Activated CD4-positive, alpha-beta memory T cell treated with anti-CD3 and anti-CD28 coated beads, Interleukin-2, amount 10 ng/mL, durations not matched to agents 7 days and 5 days (primary cell): ENCODE results near the gene TFB2M. TPM values are rescaled to one million over a fixed set of nuclear protein-coding genes. Genes with fewer than 3 reads are reported as not detected.

ENCODE experiments used
- CTCF ChIA-PET: fragments of 350-600 bp; sonication (Branson Sonifier 250); formaldehyde crosslinking; loops from one replicate; lab custom pipeline; 2021; ENCODE audit warnings: antibody characterized with exemption, inconsistent platforms; lab: Charles Lee
- POLR2A ChIA-PET: fragments of 350-600 bp; sonication (Branson Sonifier 250); formaldehyde crosslinking; loops from one replicate; lab custom pipeline; 2021; ENCODE audit warnings: antibody characterized with exemption; lab: Charles Lee
- DNase-seq: peaks from one replicate; pipeline ENCODE4 v3.0.0-alpha.2; 2020
- H3K27ac Mint-ChIP-seq: one replicate; pipeline ENCODE4 v1.8.0; 2021; ENCODE audit warnings: mild to moderate bottlenecking, mixed read lengths
- H3K27me3 Mint-ChIP-seq: one replicate; pipeline ENCODE4 v1.8.0; 2021; ENCODE audit warnings: mixed read lengths
- H3K36me3 Mint-ChIP-seq: one replicate; pipeline ENCODE4 v1.8.0; 2021; ENCODE audit warnings: low read depth, mixed read lengths
- H3K4me1 Mint-ChIP-seq: one replicate; pipeline ENCODE4 v1.8.0; 2021; ENCODE audit warnings: mixed read lengths
- H3K4me3 Mint-ChIP-seq: one replicate; pipeline ENCODE4 v1.8.0; 2021; ENCODE audit warnings: mild to moderate bottlenecking, mixed read lengths
- H3K9me3 Mint-ChIP-seq: one replicate; pipeline ENCODE4 v1.8.0; 2021; ENCODE audit warnings: mixed read lengths
- total RNA-seq, 2 experiments: library from RNA; stranded (reverse); gene quantifications; one replicate each; pipeline ENCODE4 v1.2.3, GENCODE V29; 2021

Gene TFB2M
- total RNA-seq, 2 experiments from 2014 or later: 7.4 to 9.0 TPM

DNA sequence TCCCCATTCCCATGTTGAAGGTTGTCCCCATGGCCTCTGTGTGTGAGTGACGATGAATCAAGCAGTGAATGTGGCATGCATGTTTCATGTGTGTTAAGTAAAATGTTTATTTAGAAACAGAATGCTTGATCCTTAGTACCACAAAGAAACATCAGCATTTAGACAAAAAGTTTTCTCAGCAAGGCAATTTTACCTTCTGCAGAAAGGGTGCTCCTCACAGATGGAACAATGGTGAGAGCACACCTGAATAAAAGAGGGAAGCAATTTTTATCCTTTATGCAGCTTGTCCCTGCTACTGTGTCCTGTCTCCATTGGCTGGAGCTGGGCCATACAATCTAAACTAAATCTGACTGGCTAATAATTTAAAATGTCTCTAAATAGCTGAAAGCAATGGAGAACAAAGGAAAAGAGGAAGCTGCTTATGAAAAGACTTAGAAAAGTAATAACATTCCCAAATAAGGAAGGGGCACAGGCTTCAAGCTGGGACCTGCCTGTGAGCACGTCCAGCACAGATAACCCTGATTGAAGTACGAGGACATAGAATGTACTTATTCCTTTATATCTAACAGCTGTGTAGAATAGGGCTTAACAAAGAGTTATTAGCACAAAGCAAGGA, 50.6 kb downstream of the TFB2M start:
- Mint-ChIP-seq H3K27me3 (no peaks in the 10 kb centered on the region), H3K27ac (no peak overlapping the region), H3K36me3 (peaks cover 13% of the 10 kb centered on the region), H3K4me1 (peaks cover 7% of the 10 kb centered on the region), H3K9me3 (peaks cover 35% of the 10 kb centered on the region), H3K4me3 (no peak overlapping the region)
- DNase-seq: no peak
- POLR2A ChIA-PET: no interaction called here
- CTCF ChIA-PET: interaction anchor here (0.9 kb wide), 1 partner anchor 8 kb away, joined by 3 read pairs; the partner anchor contains the start of gene SMYD3

DNA sequence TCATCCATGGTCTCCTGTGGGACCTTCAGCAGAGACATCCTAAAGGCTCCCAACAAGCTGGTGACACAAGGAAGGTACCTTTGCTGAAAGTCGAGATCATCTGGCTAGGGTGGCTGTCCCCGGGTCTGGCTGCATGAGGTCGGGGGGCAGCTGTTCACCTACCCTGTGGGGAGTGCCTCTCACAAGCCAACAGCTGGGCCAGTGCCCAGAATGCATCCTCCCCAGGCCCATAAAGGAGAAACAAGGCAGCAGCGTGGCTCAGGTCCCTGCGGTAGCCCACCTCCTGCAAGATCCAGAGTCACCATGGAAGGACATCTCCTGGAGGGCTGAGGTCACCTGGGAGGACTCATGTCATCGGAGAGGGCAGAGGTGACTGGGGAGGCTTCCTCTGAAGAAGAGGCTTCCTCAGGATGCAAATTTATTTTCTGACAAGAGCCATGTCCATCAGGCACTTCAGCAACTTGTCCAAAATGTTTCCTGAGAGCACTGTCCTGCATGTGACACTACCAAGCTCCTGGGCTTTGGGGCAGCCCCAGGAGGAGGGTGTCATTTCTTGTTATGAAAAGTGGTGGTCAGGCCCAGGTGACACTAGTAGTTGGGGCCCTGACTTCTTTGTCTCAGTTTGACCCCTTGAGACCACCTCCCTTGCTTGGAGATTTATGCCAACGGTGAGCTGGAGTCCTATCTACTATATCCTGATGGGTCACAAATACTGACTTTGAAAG, 52.3 kb downstream of the TFB2M start:
- peak overlapping the region; percentile 11 for H3K27ac Mint-ChIP-seq
- DNase-seq: no peak
- peak overlapping the region; percentile 21 for H3K4me3 Mint-ChIP-seq
- no peaks in the 10 kb centered on the region for H3K27me3 Mint-ChIP-seq
- H3K9me3 Mint-ChIP-seq: peaks cover 27% of the 10 kb centered on the region
- CTCF ChIA-PET: no interaction called here
- peaks cover 13% of the 10 kb centered on the region for H3K36me3 Mint-ChIP-seq
- peaks cover 7% of the 10 kb centered on the region for H3K4me1 Mint-ChIP-seq
- POLR2A ChIA-PET: no interaction called here

DNA sequence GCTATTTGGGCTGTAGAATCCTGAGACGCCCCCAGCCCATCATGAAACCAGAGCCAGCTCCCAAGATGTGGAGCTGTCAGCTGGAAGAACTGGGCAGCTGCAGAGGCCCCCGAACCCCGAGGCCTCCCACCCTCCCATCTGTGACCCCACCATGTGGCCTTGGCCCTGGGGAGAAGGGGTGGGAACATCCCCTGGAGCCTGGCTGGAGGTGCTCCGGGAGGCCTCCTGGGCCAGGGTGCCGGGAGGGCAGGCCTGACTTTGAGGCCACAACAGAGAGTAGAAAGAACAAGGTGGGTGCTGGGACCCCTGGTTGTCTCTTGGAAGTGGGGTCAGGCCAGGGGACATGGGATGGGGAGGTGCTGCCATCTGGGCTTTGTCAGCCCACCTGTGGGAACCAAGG, 53.0 kb downstream of the TFB2M start:
- Mint-ChIP-seq H3K27ac (no peak overlapping the region), H3K27me3 (no peaks in the 10 kb centered on the region)
- CTCF ChIA-PET: no interaction called here

DNA sequence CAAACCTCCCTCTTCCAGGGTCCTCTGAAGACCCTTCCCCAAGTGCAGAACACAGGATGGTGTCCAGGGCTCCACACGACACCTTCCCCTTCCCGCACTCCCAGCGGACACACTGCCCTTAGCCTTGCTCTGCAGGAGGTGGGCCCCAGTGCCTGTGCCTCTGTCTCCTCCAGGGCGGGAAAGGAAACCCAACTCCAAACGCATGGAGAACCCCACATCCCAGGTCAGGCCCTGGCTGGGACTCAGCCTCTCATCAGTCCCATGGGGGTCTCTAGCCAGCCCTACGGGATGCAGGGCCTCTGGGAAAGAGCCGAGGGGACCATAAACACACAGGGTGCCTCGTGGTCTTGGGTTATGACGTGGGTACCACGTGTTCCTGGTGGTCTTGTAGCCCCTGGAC, 53.4 kb downstream of the TFB2M start:
- CTCF ChIA-PET: no interaction called here
- no peak overlapping the region for H3K4me3 Mint-ChIP-seq

More for the DNA sequence above, 53.0 kb downstream of the TFB2M start:
- H3K9me3 Mint-ChIP-seq: peaks cover 24% of the 10 kb centered on the region
- H3K4me1 Mint-ChIP-seq: peaks cover 8% of the 10 kb centered on the region
- DNase-seq: no peak
- POLR2A ChIA-PET: no interaction called here
- peaks cover 13% of the 10 kb centered on the region for H3K36me3 Mint-ChIP-seq
- H3K4me3 Mint-ChIP-seq: no peak overlapping the region

DNA sequence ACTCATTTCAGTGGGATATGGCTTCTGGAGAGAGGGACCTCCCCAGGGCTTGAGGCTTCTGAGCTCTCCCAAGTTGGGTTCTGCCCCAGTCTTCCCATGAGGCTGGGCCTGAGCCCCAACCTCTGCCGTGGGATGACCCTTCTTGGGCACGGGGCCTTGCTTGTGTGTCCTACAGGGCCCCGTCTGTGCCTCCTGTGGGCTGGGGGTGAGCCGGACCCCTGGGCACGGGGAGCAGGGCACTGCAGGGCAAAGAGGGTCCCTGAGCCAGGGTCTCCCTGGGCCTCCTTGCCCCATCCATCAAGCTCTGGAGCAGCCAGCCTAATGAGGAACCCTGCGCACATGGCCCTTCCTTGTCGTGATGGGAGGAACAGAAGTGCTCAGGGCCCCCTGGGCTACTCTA, 53.8 kb downstream of the TFB2M start:
- CTCF ChIA-PET: no interaction called here
- Mint-ChIP-seq H3K4me3 (no peak overlapping the region), H3K4me1 (peaks cover 15% of the 10 kb centered on the region), H3K36me3 (peaks cover 13% of the 10 kb centered on the region), H3K27me3 (no peaks in the 10 kb centered on the region), H3K9me3 (peaks cover 24% of the 10 kb centered on the region), H3K27ac (no peak overlapping the region)
- DNase-seq: no peak
- POLR2A ChIA-PET: no interaction called here

More for the DNA sequence above, 53.4 kb downstream of the TFB2M start:
- Mint-ChIP-seq H3K4me1 (peaks cover 11% of the 10 kb centered on the region), H3K9me3 (peaks cover 24% of the 10 kb centered on the region), H3K27ac (no peak overlapping the region), H3K36me3 (peaks cover 13% of the 10 kb centered on the region), H3K27me3 (no peaks in the 10 kb centered on the region)
- POLR2A ChIA-PET: no interaction called here
- DNase-seq: no peak

DNA sequence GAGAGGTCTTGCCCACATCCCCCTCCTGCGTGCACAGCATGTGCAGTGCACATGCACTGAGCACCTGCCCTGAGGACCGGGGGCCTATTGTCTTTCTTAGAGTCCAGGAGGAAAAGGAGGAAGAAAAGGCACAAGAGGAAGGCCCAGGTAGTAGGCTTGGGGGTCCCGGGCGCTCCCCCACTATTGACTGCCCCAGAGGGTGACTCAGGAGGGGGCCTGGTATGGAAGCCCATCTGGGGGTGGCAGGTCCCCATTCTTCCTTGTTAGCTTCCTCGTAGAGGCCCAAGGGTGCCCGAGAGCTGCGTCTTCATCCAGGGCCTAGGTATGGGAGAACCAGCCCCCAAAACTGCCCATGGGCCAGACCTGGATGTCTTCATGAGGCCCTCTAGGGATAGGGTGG, 54.9 kb downstream of the TFB2M start:
- peaks cover 20% of the 10 kb centered on the region for H3K9me3 Mint-ChIP-seq
- peaks cover 20% of the 10 kb centered on the region for H3K4me1 Mint-ChIP-seq
- H3K36me3 Mint-ChIP-seq: peaks cover 15% of the 10 kb centered on the region
- POLR2A ChIA-PET: no interaction called here
- H3K4me3 Mint-ChIP-seq: no peak overlapping the region
- no peak overlapping the region for H3K27ac Mint-ChIP-seq
- no peaks in the 10 kb centered on the region for H3K27me3 Mint-ChIP-seq
- no peak for DNase-seq
- CTCF ChIA-PET: no interaction called here

DNA sequence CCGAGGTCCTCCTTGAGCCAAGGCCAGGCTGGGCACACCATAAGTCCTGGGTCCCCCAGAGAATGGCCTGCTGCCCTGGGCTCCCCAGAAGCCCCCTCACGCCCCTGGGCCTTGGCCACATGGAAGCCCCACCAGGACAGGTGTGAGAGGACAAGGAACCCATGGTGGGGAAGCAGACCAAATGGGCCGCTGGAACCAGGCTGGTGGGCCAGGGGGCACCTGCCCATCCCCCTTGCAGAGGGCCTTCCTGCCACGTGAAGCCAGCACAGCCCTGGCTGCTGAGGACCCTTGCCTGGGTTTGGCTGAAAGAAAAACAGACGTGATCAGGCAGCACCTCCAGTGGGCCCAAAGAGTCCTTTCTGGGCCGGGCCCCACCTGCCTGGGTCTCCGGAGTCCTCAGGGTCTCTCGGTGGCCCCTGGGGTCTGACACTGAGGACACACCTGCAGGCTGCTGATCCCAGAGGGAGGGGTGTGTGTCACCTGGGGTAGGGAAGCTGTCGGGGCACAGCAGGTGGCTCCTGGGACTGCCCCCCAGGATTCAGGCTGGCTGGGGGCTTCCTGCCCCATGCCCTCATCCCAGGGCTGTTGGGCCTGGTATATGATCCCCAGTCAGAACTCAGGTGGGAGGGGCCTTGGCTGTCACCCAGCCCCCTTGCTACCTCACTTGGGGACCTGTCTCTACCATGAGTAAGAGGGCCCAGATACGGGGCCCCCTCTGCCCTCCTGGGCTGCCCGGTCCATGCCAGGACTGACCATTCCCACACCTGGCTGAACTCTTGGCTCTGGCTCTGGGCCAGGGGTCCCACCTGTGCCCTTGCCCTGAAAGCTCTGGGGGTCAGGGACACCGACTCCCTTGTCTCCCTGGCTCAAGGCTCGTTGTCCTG, 55.7 kb downstream of the TFB2M start:
- CTCF ChIA-PET: no interaction called here
- no peak for DNase-seq
- Mint-ChIP-seq H3K9me3 (peaks cover 13% of the 10 kb centered on the region), H3K36me3 (peaks cover 19% of the 10 kb centered on the region), H3K27me3 (no peaks in the 10 kb centered on the region), H3K4me1 (peaks cover 28% of the 10 kb centered on the region), H3K27ac (no peak overlapping the region), H3K4me3 (no peak overlapping the region)
- POLR2A ChIA-PET: no interaction called here

DNA sequence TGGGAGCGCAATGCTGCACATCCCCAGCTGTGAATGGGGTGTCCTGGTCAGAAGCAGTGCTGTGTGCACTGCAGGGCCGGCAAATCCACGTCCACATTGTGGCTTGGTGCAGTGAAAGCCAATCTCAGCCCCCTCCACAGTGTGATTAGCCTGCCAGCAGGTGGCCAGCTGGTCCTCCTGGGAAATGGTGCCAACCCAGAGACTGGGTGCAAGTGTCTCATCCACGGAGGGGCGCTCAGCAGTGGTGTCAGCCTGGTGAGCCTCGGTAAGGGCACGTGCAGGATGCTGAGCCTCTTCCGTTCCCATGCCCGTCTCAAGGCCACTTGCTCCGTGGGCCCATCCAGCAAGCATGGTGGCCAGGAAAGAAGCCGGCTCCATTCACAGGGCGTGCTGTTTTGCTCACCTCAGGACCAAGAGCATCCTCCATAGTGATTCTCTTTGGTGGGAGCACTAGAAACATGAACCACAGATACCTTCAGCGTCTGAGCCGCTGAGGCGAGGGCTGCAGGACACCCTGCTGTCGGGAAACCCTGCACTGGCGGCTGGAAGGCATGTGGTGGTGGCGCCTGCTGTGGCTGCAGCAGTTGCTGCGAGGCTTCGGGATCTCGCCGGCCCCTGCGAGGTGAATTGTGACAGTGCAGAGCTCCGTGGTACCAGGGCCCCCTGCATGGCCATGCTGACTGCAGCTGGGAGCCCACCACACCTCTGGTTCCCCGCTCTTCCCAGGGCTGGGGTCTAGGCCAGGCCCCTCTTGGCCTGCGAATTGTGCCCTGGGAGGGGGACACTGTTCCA, 57.0 kb downstream of the TFB2M start:
- CTCF ChIA-PET: interaction anchor here (1.0 kb wide), 1 partner anchor 75 kb away, joined by 3 read pairs; no protein-coding TSS in a partner anchor
- no peak overlapping the region for H3K27ac Mint-ChIP-seq
- H3K36me3 Mint-ChIP-seq: peaks cover 8% of the 10 kb centered on the region
- POLR2A ChIA-PET: no interaction called here
- H3K27me3 Mint-ChIP-seq: no peaks in the 10 kb centered on the region
- DNase-seq: no peak
- no peak overlapping the region for H3K4me3 Mint-ChIP-seq
- H3K4me1 Mint-ChIP-seq: peaks cover 29% of the 10 kb centered on the region
- peaks cover 2% of the 10 kb centered on the region for H3K9me3 Mint-ChIP-seq

DNA sequence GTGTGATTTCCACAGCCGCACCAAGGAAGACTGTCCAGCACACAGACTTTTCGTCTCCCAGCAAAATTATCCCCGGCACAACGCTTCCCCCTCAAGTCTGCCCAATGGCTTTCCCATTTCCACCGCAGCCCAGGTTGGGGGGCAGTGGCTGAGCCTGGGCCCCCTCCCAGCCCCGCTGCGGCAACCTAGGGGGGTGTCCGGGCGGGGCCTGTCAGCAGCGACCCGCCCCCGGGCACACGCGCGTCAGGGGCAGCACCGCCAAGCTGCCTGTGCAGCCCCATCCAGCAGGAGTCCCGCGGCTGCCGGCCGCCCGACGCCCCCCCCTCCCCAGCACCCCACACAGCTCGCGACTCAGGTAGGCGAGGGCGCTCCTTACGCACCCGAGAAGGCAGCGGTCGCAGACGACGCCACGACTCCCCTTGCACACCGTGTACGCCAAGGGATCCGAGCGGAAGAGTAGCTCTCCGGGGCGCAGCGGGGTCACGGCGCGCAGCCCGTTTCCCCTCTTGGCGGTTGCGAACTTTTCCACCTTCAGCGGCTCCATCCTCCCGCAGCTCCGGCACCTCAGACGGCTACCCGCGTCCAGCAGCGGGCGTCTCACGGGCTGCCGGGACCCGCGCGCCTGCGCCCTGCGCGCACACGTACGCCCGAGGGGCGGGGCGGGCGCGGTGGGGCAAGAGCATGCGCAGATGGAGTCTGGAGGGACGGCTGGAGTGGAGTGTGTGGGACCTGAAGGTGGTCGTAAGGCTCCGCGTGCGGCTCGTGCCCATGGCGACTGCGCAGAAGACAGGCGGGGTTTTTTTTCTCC, 59.2 kb downstream of the TFB2M start, which contains the start of gene SMYD3:
TSS of gene SMYD3 (minus strand) at position 606 of the 808 bp plus-strand sequence.
- Mint-ChIP-seq H3K4me3 (peak within 1 kb of the TSS; percentile 93), H3K36me3 (peaks cover 8% of the 10 kb centered on the region), H3K27me3 (no peaks in the 10 kb centered on the region), H3K4me1 (peaks cover 27% of the 10 kb centered on the region), H3K9me3 (no peaks in the 10 kb centered on the region), H3K27ac (peak within 1 kb of the TSS; percentile 77)
- ChIA-PET CTCF (interaction anchor here (0.8 to 3.0 kb wide), 7 partner anchors 9 to 189 kb away, joined by 3 to 21 read pairs (median 3); no protein-coding TSS in a partner anchor), POLR2A (interaction anchor here (1.0 kb wide), 2 partner anchors 59 to 60 kb away, joined by 3 read pairs; partner anchors contain the start of gene CNST)
- peak; percentile 76 for DNase-seq

DNA sequence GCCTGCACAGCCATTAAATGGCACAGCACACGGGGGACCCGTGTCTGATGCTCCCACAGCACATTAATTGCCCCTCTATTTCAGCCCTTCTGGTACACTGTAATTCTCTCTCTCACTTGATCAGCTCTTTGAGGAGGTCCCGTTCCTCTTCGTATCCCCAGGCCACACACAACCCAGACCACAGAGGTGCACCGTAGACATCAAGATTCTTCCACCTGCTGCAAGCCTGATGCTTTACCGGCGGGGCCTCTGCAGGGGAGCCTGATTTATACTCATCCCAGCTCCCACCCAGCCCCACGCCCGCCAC, 59.7 kb downstream of the TFB2M start:
- H3K9me3 Mint-ChIP-seq: no peaks in the 10 kb centered on the region
- peak overlapping the region; percentile 93 for H3K4me3 Mint-ChIP-seq
- H3K27ac Mint-ChIP-seq: no peak overlapping the region
- ChIA-PET POLR2A (interaction anchor here (1.0 kb wide), 1 partner anchor 60 kb away, joined by 3 read pairs; the partner anchor contains the start of gene CNST), CTCF (interaction anchor here (0.9 to 3.0 kb wide), 5 partner anchors 8 to 73 kb away, joined by 3 to 21 read pairs (median 3); no protein-coding TSS in a partner anchor)
- H3K27me3 Mint-ChIP-seq: no peaks in the 10 kb centered on the region
- H3K4me1 Mint-ChIP-seq: peaks cover 27% of the 10 kb centered on the region
- DNase-seq: no peak
- peaks cover 8% of the 10 kb centered on the region for H3K36me3 Mint-ChIP-seq

DNA sequence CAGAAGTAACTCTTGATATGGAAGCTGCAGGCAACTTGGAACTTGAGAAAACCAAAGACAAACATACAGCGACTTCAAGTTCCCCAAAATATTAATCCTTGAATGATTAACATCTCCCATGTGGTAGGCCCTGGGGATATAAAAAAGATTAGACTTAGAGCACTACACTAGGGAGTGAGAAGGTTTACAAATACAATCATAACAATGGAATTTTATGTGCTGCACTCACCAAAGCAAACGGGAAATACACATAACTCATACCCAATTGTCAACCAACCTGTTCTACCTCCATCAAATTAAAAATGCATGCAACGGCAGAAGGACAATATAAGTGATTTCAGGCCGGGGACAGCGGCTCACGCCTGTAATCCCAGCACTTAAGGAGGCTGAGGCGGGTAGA, 62.7 kb downstream of the TFB2M start:
- CTCF ChIA-PET: interaction anchor here (0.7 to 1.0 kb wide), 2 partner anchors 126 to 221 kb away, joined by 3 to 4 read pairs; no protein-coding TSS in a partner anchor
- H3K36me3 Mint-ChIP-seq: peaks cover 8% of the 10 kb centered on the region
- H3K4me3 Mint-ChIP-seq: no peak overlapping the region
- no peaks in the 10 kb centered on the region for H3K27me3 Mint-ChIP-seq
- DNase-seq: no peak
- H3K27ac Mint-ChIP-seq: no peak overlapping the region
- H3K9me3 Mint-ChIP-seq: no peaks in the 10 kb centered on the region
- POLR2A ChIA-PET: no interaction called here
- peaks cover 27% of the 10 kb centered on the region for H3K4me1 Mint-ChIP-seq
